ENCODE data around the gene FAM83E.
"Not testable (repeated sequence)": the region's sequence is repeated elsewhere in the genome, so short reads cannot be mapped to it uniquely, and the experiment has no call there.

FAM83E gene

DNA sequence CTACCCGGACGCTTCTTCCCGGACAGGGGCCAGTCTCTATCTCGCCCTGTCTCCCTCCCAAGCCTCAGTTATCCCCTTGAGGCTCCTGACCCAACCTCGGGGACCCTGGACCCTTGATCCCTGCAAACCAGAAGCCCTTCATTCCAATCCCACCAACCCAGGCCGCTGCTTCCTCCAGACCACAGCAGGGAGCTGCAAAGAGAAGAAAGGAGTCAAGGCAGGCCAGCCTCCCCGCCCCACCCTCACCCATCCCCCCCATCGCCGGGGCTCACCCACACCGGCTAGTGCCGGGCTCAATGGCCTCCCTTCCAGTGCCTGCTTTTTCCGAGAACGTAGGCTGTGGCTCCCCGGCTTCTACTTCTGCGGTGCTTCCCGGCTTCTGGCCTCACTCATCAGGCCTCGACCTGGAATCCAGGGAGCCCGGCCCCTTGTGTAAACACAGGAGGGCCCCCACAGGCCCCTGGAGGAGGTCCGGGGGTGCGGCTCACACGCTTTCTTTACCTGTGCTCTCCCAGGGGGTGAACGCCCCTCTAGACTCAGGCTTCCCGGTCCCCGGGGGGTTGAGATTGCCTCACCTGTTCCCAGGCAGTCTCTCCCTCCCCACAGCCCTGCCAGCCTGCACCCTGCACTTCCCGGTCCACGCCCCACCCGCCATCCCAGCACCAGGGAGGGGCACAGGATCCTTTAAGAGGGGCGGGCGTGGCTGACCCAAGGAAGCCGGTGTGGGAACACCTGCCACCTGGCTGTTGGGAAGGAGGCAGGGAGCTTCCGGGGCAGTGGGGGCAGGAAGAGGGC lies at the start of gene FAM83E:
Gene FAM83E, minus strand, starts transcription at position 641 of the 795 bp plus-strand sequence. CDS start 1,704 bp downstream, outside the sequence.
- DNase-seq (ENCODE audit: low read depth in 2 of 2): no peak

DNA sequence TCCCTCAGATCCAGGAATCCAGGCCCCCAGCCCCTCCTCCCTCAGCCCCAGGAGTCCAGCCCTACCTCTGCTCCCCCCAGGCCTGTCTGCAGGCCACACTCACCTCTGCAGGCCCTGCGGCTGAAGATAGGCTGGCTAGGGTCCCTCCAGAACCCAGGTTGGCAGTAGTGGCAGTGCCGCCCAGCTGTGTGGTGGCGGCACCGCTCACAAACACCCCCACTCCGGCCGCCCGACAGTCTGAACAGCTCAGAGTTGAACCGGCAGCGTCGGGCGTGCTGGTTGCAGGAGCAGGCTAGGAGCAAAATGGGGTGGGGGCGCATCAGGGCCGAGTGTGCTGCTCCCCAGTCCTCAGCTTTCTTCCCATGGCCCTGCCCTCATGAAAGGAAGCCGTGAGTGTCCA lies 49.6 kb upstream of the FAM83E start:
- no peak for DNase-seq (ENCODE audit: low read depth in 2 of 2)

GRCh38 chr19:48663667-48664066 lies 48.8 kb upstream of the FAM83E start:
- no peak for DNase-seq (ENCODE audit: low read depth in 2 of 2)

GRCh38 chr19:48661711-48662090 lies 46.8 kb upstream of the FAM83E start:
- no peak for DNase-seq (ENCODE audit: low read depth in 2 of 2)

- DNase-seq (ENCODE audit: low read depth in 2 of 2): peak; percentile 76 to 77
Observed at GRCh38 chr19:48660852-48661710, 46.2 kb upstream of the FAM83E start.

DNA sequence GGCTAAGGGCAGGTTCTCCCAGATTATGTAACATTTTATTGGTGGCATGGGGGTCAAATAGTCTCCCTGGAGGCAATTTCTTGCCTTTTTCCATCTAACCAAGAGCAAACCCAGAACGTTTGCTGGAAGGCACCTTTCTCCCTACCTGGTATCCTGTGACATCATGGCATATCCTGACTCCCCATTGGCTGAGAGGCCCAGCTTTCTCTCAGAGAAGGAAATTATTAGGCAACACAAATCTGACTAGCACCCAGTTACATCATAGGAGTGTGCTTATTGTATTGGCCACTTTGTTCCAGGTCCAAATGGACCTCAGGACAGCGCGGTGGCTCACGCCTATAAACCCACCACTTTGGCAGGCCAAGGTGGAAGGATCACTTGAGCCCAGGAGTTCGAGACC lies 44.9 kb upstream of the FAM83E start:
- no peak for DNase-seq (ENCODE audit: low read depth in 2 of 2)

DNA sequence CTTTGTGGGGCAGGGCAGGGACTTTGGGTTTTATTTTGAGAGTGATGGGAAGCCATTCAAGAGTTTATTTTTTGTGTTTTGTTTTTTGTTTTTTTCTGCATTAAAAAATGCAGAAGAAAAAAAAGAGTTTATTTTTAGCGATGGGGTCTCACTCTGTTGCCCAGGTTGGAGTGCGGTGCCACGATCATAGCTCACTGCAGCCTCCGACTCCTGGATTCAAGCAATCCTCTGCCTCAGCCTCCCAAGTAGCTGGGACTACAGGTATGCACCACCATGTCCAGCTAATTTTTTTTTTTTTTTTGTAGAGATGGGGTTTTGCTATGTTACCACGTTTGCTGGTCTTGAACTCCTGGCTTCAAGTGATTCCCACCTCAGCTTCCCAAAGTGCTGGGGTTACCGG lies 43.6 kb upstream of the FAM83E start:
- no peak for DNase-seq (ENCODE audit: low read depth in 2 of 2)

- DNase-seq (ENCODE audit: low read depth in 2 of 2): not testable (repeated sequence)
Observed at GRCh38 chr19:48657828-48658227, 43.0 kb upstream of the FAM83E start.

DNA sequence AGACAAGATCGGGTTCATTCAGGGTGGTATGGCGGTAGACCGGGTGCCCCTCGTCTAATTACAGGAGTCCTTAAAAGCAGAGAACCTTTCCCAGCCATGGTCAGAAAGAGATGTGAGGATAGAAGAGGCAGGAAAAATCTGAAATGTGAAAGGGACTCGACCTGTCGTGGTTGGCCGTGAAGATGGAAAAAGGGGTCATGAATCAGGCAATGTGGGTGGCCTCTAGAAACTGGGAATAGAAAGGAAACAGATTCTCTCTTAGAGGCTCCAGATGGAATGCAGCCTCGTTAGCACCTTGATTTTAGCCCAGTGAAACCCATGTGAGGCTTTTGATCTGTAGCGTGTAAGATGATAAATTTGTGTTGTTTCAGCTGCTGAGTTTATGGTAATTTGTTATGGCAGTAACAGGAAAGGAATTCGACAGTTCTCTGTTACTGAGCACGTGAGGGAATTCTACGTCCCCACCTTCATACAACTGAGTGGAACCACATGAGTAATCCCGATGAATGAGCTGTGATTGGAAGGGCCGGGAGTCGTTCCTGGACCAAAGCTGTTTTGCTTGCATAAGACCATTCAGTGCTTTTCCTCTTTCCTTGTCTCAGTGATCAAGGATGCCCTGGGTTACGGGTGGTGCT lies 42.1 kb upstream of the FAM83E start:
- no peak for DNase-seq (ENCODE audit: low read depth in 2 of 2)

- no peak for DNase-seq (ENCODE audit: low read depth in 2 of 2)
Observed at GRCh38 chr19:48654299-48655059, 39.6 kb upstream of the FAM83E start.

DNA sequence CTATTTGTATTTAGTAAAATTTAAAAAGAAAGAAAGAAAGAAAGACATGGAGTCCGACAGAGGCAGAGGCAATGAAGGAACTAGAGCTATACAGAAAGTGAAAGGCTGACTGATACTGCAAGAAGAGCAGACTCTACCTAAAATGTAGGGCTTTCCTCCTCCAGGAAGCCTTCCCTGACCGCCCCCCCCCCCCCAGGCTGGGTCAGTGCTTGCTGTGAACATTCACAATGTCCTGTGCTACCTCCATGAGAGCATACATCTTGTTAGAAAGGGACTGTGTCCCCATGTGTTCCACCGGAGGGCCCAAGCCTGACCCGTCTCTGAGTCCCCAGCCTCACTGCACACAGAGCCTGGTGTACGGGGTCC lies 36.8 kb upstream of the FAM83E start:
- DNase-seq (ENCODE audit: low read depth in 2 of 2): no peak

DNA sequence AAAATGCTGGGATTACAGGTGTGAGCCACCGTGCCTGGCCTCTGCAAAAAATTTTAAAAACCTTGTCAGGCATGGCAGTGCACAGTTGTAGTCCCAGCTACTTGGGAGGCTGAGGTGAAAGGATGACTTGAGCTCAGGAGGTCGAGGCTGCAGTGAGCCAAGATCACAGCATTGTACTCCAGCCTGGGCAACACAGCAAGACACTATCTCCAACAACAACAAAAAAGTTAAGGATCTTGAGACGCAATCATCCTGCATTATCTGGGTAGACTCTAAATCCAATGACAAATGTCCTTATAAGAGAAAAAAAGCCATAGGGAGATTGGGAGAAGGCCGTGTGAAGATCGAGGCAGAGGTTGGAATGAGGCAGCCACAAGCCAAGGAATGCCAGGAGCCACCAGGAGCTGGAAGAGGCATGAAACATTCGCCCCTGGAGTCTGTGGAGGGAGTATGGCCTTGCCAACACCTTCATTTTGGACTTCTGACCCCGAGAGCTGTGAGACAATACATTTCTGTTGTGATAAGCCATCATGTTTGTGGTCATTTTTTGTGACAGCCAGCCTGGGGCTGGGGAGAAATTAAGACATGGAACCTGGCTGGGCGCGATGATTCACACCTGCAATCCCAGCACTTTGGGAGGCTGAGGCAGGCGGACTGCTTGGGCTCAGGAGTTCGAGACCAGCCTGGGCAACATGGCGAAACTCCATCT lies 36.3 kb upstream of the FAM83E start:
- DNase-seq (ENCODE audit: low read depth in 2 of 2): no peak

GRCh38 chr19:48648134-48648533 lies 33.3 kb upstream of the FAM83E start:
- no peak for DNase-seq (ENCODE audit: low read depth in 2 of 2)

- DNase-seq (ENCODE audit: low read depth in 2 of 2): no peak
Observed at GRCh38 chr19:48646722-48647216, 31.9 kb upstream of the FAM83E start.

DNA sequence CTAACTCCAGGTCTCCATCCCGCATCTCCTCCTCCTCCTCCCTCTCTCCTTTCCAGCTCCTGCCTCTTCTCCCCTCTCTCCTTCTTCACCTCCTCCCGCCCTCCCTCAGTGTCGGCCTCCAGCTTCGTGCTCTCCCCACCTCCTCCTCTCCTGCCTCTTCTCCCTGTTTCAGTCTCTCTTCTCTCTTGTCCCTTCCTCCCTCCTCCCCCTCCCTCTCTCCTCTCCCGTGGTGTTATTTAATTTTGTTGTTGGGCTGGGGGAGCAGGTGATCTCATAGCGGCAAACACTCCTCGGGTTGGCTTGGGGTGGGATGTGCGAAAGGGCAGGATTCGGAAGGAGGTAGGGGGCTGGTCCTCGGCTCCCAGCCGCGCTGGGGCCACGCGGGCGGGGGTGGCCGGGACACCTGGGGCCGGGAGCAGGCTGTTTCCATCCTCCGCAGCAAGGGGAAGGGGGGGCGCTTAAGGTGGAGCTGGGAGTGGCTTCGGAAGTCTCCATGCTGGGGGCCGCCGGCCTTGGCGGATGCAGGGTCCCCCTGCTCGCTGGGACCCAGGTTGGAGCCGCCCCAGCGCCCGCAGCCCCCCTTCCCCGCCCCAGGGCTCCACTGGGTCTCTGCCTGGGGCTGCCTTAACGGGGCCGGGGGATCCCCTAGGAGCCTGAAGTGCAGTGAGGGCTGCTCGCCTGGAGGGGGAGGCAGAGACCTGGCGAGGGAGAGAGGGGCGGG lies 31.3 kb upstream of the FAM83E start, which contains the start of gene CA11:
Gene CA11, minus strand, starts transcription at position 187 of the 721 bp plus-strand sequence. CDS start 555 bp downstream, outside the sequence.
- DNase-seq (ENCODE audit: low read depth in 2 of 2): peak; percentile 77 to 87

- DNase-seq (ENCODE audit: low read depth in 2 of 2): no peak
Observed at GRCh38 chr19:48645620-48646000, 30.7 kb upstream of the FAM83E start.

- peak in 1 of 2 donors; percentile 56 for DNase-seq (ENCODE audit: low read depth in 2 of 2)
Observed at GRCh38 chr19:48644839-48645619, 30.2 kb upstream of the FAM83E start.

DNA sequence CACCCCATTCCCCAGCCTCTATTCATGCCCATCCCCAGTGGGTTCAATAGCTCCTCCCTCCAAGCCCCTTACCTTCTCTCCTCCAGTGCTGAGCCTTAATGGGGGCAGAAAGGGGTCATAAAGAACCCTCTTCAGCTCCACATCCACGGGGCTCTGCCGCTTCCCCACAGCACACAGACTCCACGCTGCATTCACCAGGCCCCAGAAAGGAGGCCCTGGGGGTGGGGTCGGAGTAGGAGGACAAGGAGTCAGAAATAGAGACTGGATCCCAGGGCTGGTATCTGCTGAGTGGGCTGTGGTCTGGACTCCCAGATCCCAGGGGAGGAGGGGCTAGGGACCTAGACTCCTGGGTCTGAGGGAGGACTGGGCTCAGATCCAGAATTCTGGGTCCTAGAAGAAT lies 29.5 kb upstream of the FAM83E start:
- DNase-seq (ENCODE audit: low read depth in 2 of 2): no peak

DNA sequence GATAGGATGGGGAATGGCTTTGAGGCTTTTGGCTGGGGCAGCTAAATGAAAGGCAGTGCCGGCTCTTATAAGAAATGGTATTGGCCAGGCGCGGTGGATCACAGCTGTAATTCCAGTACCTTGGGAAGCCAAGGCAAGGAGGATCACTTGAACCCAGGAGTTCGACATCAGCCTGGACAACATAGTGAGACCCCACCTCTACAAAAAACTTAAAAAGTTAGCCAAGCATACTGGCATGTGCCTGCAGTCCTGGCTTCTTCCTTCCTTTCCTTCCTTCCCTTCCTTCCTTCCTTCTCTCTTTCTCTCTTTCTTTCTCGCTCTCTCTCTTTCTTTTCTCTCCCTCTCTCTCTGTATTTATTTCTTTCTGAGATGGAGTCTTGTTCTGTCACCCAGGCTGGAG lies 28.0 kb upstream of the FAM83E start:
- DNase-seq (ENCODE audit: low read depth in 2 of 2): no peak

All from activated CD4-positive, alpha-beta T cell treated with anti-CD3 and anti-CD28 coated beads for 24 hours (primary cell).